HEK293 (cell line): Measurements from ENCODE around the gene LRRC46.
A peak's percentile ranks its signal among the peaks of the same experiment; 100 is the strongest.

Source experiments
- HIC1 ChIP-seq: fragments of 450-650 bp; formaldehyde crosslinking; IDR thresholded peaks from 2 replicates; pipeline ENCODE4 v1.5.1; 2016; ENCODE audit warnings: missing biosample characterization, missing genetic modification characterization
- ZIC2 ChIP-seq: fragments of 450-650 bp; formaldehyde crosslinking; IDR thresholded peaks from 2 replicates; pipeline ENCODE4 v1.5.1; 2016; ENCODE audit warnings: missing biosample characterization, missing genetic modification characterization
- ZNF10 ChIP-seq: fragments of 450-650 bp; formaldehyde crosslinking; IDR thresholded peaks from 2 replicates; pipeline ENCODE4 v1.5.1; 2017; ENCODE audit warnings: missing biosample characterization, missing genetic modification characterization
- ZNF19 ChIP-seq: fragments of 450-650 bp; formaldehyde crosslinking; IDR thresholded peaks from 2 replicates; pipeline ENCODE4; 2016; ENCODE audit warnings: missing biosample characterization, missing genetic modification characterization, low read depth
- ZNF248 ChIP-seq: fragments of 450-650 bp; formaldehyde crosslinking; IDR thresholded peaks from 2 replicates; pipeline ENCODE4 v1.5.1; 2017; ENCODE audit warnings: missing biosample characterization, missing genetic modification characterization
- ZNF324 ChIP-seq: fragments of 450-650 bp; formaldehyde crosslinking; IDR thresholded peaks from 2 replicates; pipeline ENCODE4 v1.5.1; 2016; ENCODE audit warnings: missing biosample characterization, missing genetic modification characterization
- ZNF341 ChIP-seq: fragments of 450-650 bp; formaldehyde crosslinking; IDR thresholded peaks from 2 replicates; pipeline ENCODE4; 2016; ENCODE audit warnings: low read depth, missing biosample characterization, missing genetic modification characterization
- ZNF366 ChIP-seq: fragments of 450-650 bp; formaldehyde crosslinking; conservative IDR thresholded peaks from 2 replicates; pipeline ENCODE4 v1.5.1; 2016; ENCODE audit warnings: missing biosample characterization, missing genetic modification characterization
- ZNF394 ChIP-seq: fragments of 450-650 bp; formaldehyde crosslinking; IDR thresholded peaks from 2 replicates; pipeline ENCODE4 v1.5.1; 2016; ENCODE audit warnings: missing biosample characterization, missing genetic modification characterization, mild to moderate bottlenecking, moderate library complexity, borderline replicate concordance
- ZNF398 ChIP-seq: fragments of 450-650 bp; formaldehyde crosslinking; IDR thresholded peaks from 2 replicates; pipeline ENCODE4 v1.5.1; 2017; ENCODE audit warnings: missing biosample characterization, missing genetic modification characterization
- ZNF510 ChIP-seq: fragments of 450-650 bp; formaldehyde crosslinking; IDR thresholded peaks from 2 replicates; pipeline ENCODE4 v1.5.1; 2018; ENCODE audit warnings: mild to moderate bottlenecking, missing genetic modification characterization, missing biosample characterization; ENCODE audit not compliant: insufficient replicate concordance
- ZNF518A ChIP-seq: fragments of 450-650 bp; formaldehyde crosslinking; conservative IDR thresholded peaks from 2 replicates; pipeline ENCODE4 v1.5.1; 2016; ENCODE audit warnings: low read depth, missing biosample characterization, missing genetic modification characterization
- ZNF660 ChIP-seq: fragments of 450-650 bp; IDR thresholded peaks from 2 replicates; pipeline ENCODE4 v1.5.1; 2018; ENCODE audit warnings: missing biosample characterization, mild to moderate bottlenecking, missing genetic modification characterization
- ZNF692 ChIP-seq: fragments of 450-650 bp; formaldehyde crosslinking; IDR thresholded peaks from 2 replicates; pipeline ENCODE4 v1.5.1; 2016; ENCODE audit warnings: missing biosample characterization, missing genetic modification characterization
- ZNF76 ChIP-seq: fragments of 450-650 bp; formaldehyde crosslinking; IDR thresholded peaks from 2 replicates; pipeline ENCODE4; 2016; ENCODE audit warnings: low read depth, missing biosample characterization, missing genetic modification characterization, borderline replicate concordance
- TF ChIP-seq, protein P1 (sequence below): fragments of 450-650 bp; formaldehyde crosslinking; IDR thresholded peaks from 2 replicates; pipeline ENCODE4 v1.5.1; 2016; ENCODE audit warnings: missing biosample characterization, missing genetic modification characterization
- TF ChIP-seq, protein P2 (sequence below): fragments of 450-650 bp; formaldehyde crosslinking; IDR thresholded peaks from 2 replicates; pipeline ENCODE4 v1.5.1; 2017; ENCODE audit warnings: missing biosample characterization, missing genetic modification characterization
- TF ChIP-seq, protein P3 (sequence below): fragments of 450-650 bp; formaldehyde crosslinking; IDR thresholded peaks from 2 replicates; pipeline ENCODE4; 2016; ENCODE audit warnings: missing biosample characterization, missing genetic modification characterization

LRRC46 gene

DNA sequence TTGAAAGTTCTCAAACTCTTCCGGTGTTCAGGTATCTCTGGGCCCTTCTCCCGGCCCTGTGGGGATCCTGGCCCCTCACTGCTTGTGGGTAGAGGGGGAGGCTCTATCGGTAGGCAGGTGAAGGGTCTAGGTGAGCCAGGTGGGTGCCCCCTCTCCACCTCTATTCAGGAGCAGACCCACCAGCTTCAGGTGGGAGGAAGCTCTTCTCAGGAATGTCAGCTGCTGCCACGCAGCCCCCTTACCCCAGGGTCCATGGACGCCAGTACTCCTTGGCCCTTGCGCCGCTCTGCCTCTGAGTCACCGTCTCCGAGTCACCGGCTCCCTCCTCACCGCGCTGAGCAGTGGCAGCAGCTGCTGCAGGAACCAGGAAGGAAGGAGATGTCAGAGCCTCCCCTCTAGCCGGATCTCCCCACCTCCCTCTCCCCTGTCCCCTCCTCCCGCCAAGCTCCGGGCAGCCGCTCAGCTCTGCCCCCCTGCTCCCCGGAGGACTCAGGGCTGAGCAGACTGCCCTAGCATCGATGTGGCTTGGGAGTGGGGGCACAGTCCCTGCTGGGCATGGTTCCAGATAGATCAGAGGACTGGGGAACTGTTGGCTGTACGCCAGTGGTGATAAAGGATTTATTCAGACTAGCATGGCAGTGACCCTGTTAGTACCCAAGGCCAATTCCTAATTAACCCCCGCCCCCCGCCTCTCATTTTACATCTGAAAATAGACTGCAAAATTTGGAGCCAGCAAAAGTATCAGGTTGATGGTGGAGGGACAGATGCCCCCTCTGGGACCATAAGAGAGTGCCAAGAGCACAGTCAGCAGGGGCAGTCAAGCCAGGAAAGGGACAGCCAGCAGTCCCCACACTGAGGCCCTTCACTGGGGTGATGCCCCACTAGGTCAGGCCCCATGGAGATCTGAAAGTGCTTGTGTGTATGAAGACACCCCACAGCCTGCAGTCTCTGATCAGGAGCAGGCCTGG lies 9.8 kb upstream of the LRRC46 start, which contains the start of gene OSBPL7 (continued):
- TF ChIP-seq ZNF518A (tag by site-specific recombination), result 0 out of 2 replicates have a peak, but pooled peaks have one; percentile 38
- peak; percentile 69 for TF ChIP-seq ZNF341 (tag by site-specific recombination)
- TF ChIP-seq ZNF398 (tag by site-specific recombination), result peak; percentile 92
- TF ChIP-seq, protein P1, sequence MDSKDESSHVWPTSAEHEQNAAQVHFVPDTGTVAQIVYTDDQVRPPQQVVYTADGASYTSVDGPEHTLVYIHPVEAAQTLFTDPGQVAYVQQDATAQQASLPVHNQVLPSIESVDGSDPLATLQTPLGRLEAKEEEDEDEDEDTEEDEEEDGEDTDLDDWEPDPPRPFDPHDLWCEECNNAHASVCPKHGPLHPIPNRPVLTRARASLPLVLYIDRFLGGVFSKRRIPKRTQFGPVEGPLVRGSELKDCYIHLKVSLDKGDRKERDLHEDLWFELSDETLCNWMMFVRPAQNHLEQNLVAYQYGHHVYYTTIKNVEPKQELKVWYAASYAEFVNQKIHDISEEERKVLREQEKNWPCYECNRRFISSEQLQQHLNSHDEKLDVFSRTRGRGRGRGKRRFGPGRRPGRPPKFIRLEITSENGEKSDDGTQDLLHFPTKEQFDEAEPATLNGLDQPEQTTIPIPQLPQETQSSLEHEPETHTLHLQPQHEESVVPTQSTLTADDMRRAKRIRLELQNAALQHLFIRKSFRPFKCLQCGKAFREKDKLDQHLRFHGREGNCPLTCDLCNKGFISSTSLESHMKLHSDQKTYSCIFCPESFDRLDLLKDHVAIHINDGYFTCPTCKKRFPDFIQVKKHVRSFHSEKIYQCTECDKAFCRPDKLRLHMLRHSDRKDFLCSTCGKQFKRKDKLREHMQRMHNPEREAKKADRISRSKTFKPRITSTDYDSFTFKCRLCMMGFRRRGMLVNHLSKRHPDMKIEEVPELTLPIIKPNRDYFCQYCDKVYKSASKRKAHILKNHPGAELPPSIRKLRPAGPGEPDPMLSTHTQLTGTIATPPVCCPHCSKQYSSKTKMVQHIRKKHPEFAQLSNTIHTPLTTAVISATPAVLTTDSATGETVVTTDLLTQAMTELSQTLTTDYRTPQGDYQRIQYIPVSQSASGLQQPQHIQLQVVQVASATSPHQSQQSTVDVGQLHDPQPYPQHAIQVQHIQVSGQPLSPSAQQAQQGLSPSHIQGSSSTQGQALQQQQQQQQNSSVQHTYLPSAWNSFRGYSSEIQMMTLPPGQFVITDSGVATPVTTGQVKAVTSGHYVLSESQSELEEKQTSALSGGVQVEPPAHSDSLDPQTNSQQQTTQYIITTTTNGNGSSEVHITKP (tag by site-specific recombination), result peak; percentile 64
- peak; percentile 68; the same call in 1 of the 2 replicates for TF ChIP-seq ZNF394
- no peak for TF ChIP-seq ZNF510
- TF ChIP-seq ZNF660 (tag by site-specific recombination), result peak; percentile 86
- TF ChIP-seq ZNF324 (tag by site-specific recombination), result peak; percentile 49; the same call in 1 of the 2 replicates
- peak; percentile 60; the same call in 1 of the 2 replicates for TF ChIP-seq HIC1 (tag by site-specific recombination)
- TF ChIP-seq ZNF248, result no peak
- TF ChIP-seq, protein P2, sequence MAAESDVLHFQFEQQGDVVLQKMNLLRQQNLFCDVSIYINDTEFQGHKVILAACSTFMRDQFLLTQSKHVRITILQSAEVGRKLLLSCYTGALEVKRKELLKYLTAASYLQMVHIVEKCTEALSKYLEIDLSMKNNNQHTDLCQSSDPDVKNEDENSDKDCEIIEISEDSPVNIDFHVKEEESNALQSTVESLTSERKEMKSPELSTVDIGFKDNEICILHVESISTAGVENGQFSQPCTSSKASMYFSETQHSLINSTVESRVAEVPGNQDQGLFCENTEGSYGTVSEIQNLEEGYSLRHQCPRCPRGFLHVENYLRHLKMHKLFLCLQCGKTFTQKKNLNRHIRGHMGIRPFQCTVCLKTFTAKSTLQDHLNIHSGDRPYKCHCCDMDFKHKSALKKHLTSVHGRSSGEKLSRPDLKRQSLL (tag by site-specific recombination), result peak; percentile 91
- TF ChIP-seq, protein P3, sequence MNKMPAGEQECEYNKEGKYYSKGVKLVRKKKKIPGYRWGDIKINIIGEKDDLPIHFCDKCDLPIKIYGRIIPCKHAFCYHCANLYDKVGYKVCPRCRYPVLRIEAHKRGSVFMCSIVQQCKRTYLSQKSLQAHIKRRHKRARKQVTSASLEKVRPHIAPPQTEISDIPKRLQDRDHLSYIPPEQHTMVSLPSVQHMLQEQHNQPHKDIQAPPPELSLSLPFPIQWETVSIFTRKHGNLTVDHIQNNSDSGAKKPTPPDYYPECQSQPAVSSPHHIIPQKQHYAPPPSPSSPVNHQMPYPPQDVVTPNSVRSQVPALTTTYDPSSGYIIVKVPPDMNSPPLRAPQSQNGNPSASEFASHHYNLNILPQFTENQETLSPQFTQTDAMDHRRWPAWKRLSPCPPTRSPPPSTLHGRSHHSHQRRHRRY (tag by site-specific recombination), result no peak
- TF ChIP-seq ZNF76 (tag by site-specific recombination), result 0 out of 2 replicates have a peak, but pooled peaks have one; percentile 8
- peak; percentile 93 for TF ChIP-seq ZNF10
- TF ChIP-seq ZNF19, result no peak
- TF ChIP-seq ZNF366 (tag by site-specific recombination), result peak; percentile 96
- peak; percentile 55 for TF ChIP-seq ZNF692 (tag by site-specific recombination)
- TF ChIP-seq ZIC2 (tag by site-specific recombination), result peak; percentile 70; the same call in 1 of the 2 replicates
